SK-N-SH (cell line): Measurements from ENCODE around the gene PAWR. TPM values are rescaled to one million over a fixed set of nuclear protein-coding genes. Genes with fewer than 3 reads are reported as not detected.
A peak's percentile ranks its signal among the peaks of the same experiment; 100 is the strongest.

ENCODE experiments used
- CTCF ChIA-PET: fragments of 300-600, 350-600 bp; formaldehyde crosslinking; extraction: SDS; loops from one replicate; lab custom pipeline; 2021; lab: Yijun Ruan, JAX
- POLR2A ChIA-PET: fragments of 350-600 bp; sonication (Branson Sonifier 250); formaldehyde crosslinking; extraction: SDS; loops from one replicate; lab custom pipeline; 2020; ENCODE audit warnings: antibody characterized with exemption, inconsistent platforms; lab: Yijun Ruan, JAX
- DNase-seq: peaks from one replicate; pipeline ENCODE4 v3.0.0; 2012
- H2AFZ ChIP-seq: fragments of 200-600 bp; sonication (generic); 2 replicates; pipeline ENCODE4 v1.8.1; 2016; ENCODE audit warnings: antibody characterized with exemption, mild to moderate bottlenecking, low read depth
- H3F3A ChIP-seq: fragments of 200-600 bp; sonication (generic); replicated peaks from 2 replicates; pipeline ENCODE3; 2016; ENCODE audit warnings: antibody characterized with exemption, mild to moderate bottlenecking; ENCODE audit not compliant: insufficient read depth
- H3K27ac ChIP-seq, 2 experiments: fragments of 200-500 bp in 1 of 2; fragments of 200-600 bp in 1 of 2; sonication (Bioruptor generic) in 1 of 2; sonication (generic), shearing (Covaris generic) in 1 of 2; 2 replicates each; pipeline versions ENCODE4 v1.5.1 to v1.6.1; 2014 to 2016; ENCODE audit warnings: low read depth in 2 of 2, inconsistent platforms in 1 of 2, low read length in 1 of 2, mild to moderate bottlenecking in 1 of 2, mixed read lengths in 1 of 2
- H3K27me3 ChIP-seq: fragments of 200-600 bp; sonication (generic), shearing (Covaris generic); 2 replicates; pipeline ENCODE4 v1.6.1; 2016; ENCODE audit warnings: mixed run types; ENCODE audit not compliant: insufficient read depth
- H3K36me3 ChIP-seq, 2 experiments: fragments of 200-500 bp in 1 of 2; fragments of 200-600 bp in 1 of 2; sonication (Bioruptor generic) in 1 of 2; sonication (generic) in 1 of 2; replicated peaks in 1 of 2; 2 replicates each; pipeline versions ENCODE3 to v1.5.1; 2014 to 2016; ENCODE audit warnings: low read length in 1 of 2, mild to moderate bottlenecking in 1 of 2; ENCODE audit not compliant: insufficient read depth in 2 of 2, control insufficient read depth in 1 of 2
- H3K4me1 ChIP-seq, 2 experiments: fragments of 200-500 bp in 1 of 2; fragments of 200-600 bp in 1 of 2; sonication (Bioruptor generic) in 1 of 2; sonication (generic), shearing (Covaris generic) in 1 of 2; 2 replicates each; pipeline versions ENCODE4 v1.5.1 to v1.6.1; 2014 to 2016; ENCODE audit warnings: low read depth in 1 of 2, low read length in 1 of 2, mixed run types in 1 of 2; ENCODE audit not compliant: insufficient read depth in 2 of 2, control insufficient read depth in 1 of 2
- H3K4me2 ChIP-seq: fragments of 200-600 bp; sonication (generic), shearing (Covaris generic); 2 replicates; pipeline ENCODE4 v1.6.1; 2017; ENCODE audit warnings: mixed run types
- H3K4me3 ChIP-seq, 2 experiments: fragments of 200-500 bp in 1 of 2; fragments of 200-600 bp in 1 of 2; sonication (Bioruptor generic) in 1 of 2; sonication (generic), shearing (Covaris generic) in 1 of 2; 2 replicates each; pipeline versions ENCODE4 v1.5.1 to v1.8.1; 2014 to 2016; ENCODE audit warnings: low read depth in 2 of 2, inconsistent platforms in 1 of 2, low read length in 1 of 2, mild to moderate bottlenecking in 1 of 2, mixed read lengths in 1 of 2, moderate library complexity in 1 of 2
- H3K79me2 ChIP-seq: fragments of 200-600 bp; sonication (generic); 2 replicates; pipeline ENCODE4 v1.8.1; 2017; ENCODE audit warnings: mild to moderate bottlenecking; ENCODE audit not compliant: insufficient read depth
- H3K9ac ChIP-seq: fragments of 200-600 bp; sonication (generic); 2 replicates; pipeline ENCODE4 v1.6.1; 2017; ENCODE audit warnings: mixed run types
- H3K9me2 ChIP-seq: fragments of 200-600 bp; sonication (generic); 2 replicates; pipeline ENCODE4 v1.6.1; 2017; ENCODE audit warnings: mixed run types
- H3K9me3 ChIP-seq: fragments of 200-600 bp; sonication (generic); 2 replicates; pipeline ENCODE4 v1.6.1; 2017; ENCODE audit warnings: mixed run types, mild to moderate bottlenecking, moderate library complexity
- H4K20me1 ChIP-seq: fragments of 200-600 bp; sonication (generic); 2 replicates; pipeline ENCODE4 v1.6.1; 2017; ENCODE audit warnings: mild to moderate bottlenecking, mixed run types; ENCODE audit not compliant: insufficient read depth
- FOXJ3 ChIP-seq: sonication (generic); formaldehyde crosslinking; IDR thresholded peaks from 2 replicates; pipeline ENCODE4 v1.5.1; 2020; ENCODE audit warnings: mild to moderate bottlenecking, missing genetic modification reagents
- MXI1 ChIP-seq: IDR thresholded peaks from 2 replicates; pipeline ENCODE4 v1.6.1; 2012; ENCODE audit warnings: mild to moderate bottlenecking, low read depth, low read length, improper control_type of control experiment
- TCF12 ChIP-seq: IDR thresholded peaks from 2 replicates; pipeline ENCODE4 v1.4.0; 2012
- YY1 ChIP-seq: IDR thresholded peaks from 2 replicates; pipeline ENCODE4 v1.4.0; 2012; ENCODE audit warnings: low read depth, mild to moderate bottlenecking
- ZBTB33 ChIP-seq: IDR thresholded peaks from 2 replicates; pipeline ENCODE4 v1.4.0; 2012; ENCODE audit warnings: low read depth, borderline replicate concordance
- WGBS: methylation state at CpG from one replicate; pipeline ENCODE4 v1.1.6; 2017; ENCODE audit warnings: low lambda C conversion rate; 5-methylcytosine and 5-hydroxymethylcytosine counted together
- polyA plus RNA-seq, 3 experiments: library from polyadenylated mRNA; depleted of rRNA; stranded (reverse); fragments of >200 nt; gene quantifications; 2 replicates each; pipeline ENCODE4 v1.2.3, GENCODE V29; 2012
- TF ChIP-seq, protein P1 (sequence below): fragments of 200-600 bp; sonication (generic); IDR thresholded peaks from 2 replicates; pipeline ENCODE4 v1.6.1; 2017; ENCODE audit warnings: antibody characterized with exemption, mild to moderate bottlenecking, moderate library complexity
- TF ChIP-seq, protein P2 (sequence below): IDR thresholded peaks from 2 replicates; pipeline ENCODE4 v1.6.1; 2012; ENCODE audit warnings: mild to moderate bottlenecking, low read depth, low read length, moderate library complexity

The PAWR gene
- polyA plus RNA-seq, 1 of the 3 experiments (the other 2 are of a cell fraction), result 1.8 TPM

DNA sequence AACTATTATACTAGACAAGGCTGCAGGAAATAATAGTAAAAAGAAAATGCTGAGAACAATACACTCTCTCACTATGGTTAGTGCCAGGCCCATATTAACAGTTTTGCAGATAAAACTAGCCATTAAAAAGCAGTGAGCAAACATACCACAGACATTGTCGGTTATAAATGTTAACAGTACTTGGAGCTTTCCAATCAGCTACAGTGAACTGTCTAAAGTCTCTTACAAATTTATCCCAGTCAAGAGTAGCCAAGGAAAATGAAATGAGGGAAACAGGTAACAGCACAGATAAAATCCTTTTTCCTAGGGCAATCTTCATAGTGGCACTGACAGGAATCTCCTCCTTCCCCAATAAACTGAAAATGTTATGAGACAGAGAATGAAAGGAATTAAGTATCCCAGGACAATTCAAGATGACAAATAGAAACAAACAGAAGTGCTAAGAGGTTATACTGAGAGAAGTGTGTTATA lies 30.8 kb downstream of the PAWR start (continued):
- TF ChIP-seq, protein P1, sequence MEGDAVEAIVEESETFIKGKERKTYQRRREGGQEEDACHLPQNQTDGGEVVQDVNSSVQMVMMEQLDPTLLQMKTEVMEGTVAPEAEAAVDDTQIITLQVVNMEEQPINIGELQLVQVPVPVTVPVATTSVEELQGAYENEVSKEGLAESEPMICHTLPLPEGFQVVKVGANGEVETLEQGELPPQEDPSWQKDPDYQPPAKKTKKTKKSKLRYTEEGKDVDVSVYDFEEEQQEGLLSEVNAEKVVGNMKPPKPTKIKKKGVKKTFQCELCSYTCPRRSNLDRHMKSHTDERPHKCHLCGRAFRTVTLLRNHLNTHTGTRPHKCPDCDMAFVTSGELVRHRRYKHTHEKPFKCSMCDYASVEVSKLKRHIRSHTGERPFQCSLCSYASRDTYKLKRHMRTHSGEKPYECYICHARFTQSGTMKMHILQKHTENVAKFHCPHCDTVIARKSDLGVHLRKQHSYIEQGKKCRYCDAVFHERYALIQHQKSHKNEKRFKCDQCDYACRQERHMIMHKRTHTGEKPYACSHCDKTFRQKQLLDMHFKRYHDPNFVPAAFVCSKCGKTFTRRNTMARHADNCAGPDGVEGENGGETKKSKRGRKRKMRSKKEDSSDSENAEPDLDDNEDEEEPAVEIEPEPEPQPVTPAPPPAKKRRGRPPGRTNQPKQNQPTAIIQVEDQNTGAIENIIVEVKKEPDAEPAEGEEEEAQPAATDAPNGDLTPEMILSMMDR, result no peak
- TF ChIP-seq MXI1, result no peak
- TF ChIP-seq FOXJ3 (CRISPR knock-in tag), result no peak
- TF ChIP-seq, protein P2, sequence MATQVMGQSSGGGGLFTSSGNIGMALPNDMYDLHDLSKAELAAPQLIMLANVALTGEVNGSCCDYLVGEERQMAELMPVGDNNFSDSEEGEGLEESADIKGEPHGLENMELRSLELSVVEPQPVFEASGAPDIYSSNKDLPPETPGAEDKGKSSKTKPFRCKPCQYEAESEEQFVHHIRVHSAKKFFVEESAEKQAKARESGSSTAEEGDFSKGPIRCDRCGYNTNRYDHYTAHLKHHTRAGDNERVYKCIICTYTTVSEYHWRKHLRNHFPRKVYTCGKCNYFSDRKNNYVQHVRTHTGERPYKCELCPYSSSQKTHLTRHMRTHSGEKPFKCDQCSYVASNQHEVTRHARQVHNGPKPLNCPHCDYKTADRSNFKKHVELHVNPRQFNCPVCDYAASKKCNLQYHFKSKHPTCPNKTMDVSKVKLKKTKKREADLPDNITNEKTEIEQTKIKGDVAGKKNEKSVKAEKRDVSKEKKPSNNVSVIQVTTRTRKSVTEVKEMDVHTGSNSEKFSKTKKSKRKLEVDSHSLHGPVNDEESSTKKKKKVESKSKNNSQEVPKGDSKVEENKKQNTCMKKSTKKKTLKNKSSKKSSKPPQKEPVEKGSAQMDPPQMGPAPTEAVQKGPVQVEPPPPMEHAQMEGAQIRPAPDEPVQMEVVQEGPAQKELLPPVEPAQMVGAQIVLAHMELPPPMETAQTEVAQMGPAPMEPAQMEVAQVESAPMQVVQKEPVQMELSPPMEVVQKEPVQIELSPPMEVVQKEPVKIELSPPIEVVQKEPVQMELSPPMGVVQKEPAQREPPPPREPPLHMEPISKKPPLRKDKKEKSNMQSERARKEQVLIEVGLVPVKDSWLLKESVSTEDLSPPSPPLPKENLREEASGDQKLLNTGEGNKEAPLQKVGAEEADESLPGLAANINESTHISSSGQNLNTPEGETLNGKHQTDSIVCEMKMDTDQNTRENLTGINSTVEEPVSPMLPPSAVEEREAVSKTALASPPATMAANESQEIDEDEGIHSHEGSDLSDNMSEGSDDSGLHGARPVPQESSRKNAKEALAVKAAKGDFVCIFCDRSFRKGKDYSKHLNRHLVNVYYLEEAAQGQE, result no peak
- TF ChIP-seq ZBTB33, result no peak

- H3F3A ChIP-seq, result peaks cover 11% of the 10 kb centered on the region
- no peak overlapping the region for H3K4me2 ChIP-seq
- H3K27me3 ChIP-seq, result no peaks in the 10 kb centered on the region
- no peaks in the 10 kb centered on the region for H3K9me2 ChIP-seq
- TF ChIP-seq TCF12 (no peak), YY1 (no peak)
- TF ChIP-seq, all 33 proteins: peak for 0
- Histone ChIP-seq H3K79me2 (no peaks in the 10 kb centered on the region; the same call in 1 of the 2 replicates), H2AFZ (no peak overlapping the region), H3K36me3 (no peaks in the 10 kb centered on the region), H3K4me3 (no peak overlapping the region), H3K9ac (no peak overlapping the region), H4K20me1 (no peaks in the 10 kb centered on the region), H3K9me3 (no peaks in the 10 kb centered on the region), H3K4me1 (0 out of 4 replicates have a peak, but pooled peaks cover 0 to 5% of the 10 kb centered on the region in 2 experiments), H3K27ac (peak overlapping the region in 1 of 2 experiments; percentile 39; a peak in 1 of 4 replicates)
- no peak for DNase-seq
- POLR2A ChIA-PET, result no interaction called here
- CTCF ChIA-PET, result no interaction called here
- 9% methylated on average over 1 of the region's 1 CpG for WGBS
Measured at GRCh38 chr12:79658221-79658620, 32.5 kb downstream of the PAWR start.
